C4-2B (cell line): Measurements from ENCODE around the gene RB1.

Experiments used
- CTCF ChIP-seq: fragments of 450-650 bp; conservative IDR thresholded peaks from 2 replicates; pipeline ENCODE4 v1.5.1; 2017; ENCODE audit warnings: mild to moderate bottlenecking
- ZFX ChIP-seq: fragments of 450-650 bp; IDR thresholded peaks from 2 replicates; pipeline ENCODE4 v1.6.1; 2017

- TF ChIP-seq CTCF (no peak), ZFX (no peak)
Observed at GRCh38 chr13:48391257-48391656, 87.7 kb downstream of the RB1 start.
